MG63 (cell line): ENCODE data around the gene ZBTB5. TPM values are rescaled to one million over a fixed set of nuclear protein-coding genes. Genes with fewer than 3 reads are reported as not detected.
"Not testable (repeated sequence)": the region's sequence is repeated elsewhere in the genome, so short reads cannot be mapped to it uniquely, and the experiment has no call there.

Source experiments
- DNase-seq: peaks from one replicate; pipeline ENCODE4 v3.0.0-alpha.2; 2020
- H3K27me3 ChIP-seq: fragments of 250-450 bp; sonication (Bioruptor Pico); 2 replicates; pipeline ENCODE4 v1.5.1; 2020; ENCODE audit warnings: mild to moderate bottlenecking, moderate library complexity
- H3K36me3 ChIP-seq: fragments of 250-450 bp; sonication (Bioruptor Pico); 2 replicates; pipeline ENCODE4 v1.5.1; 2020; ENCODE audit warnings: mild to moderate bottlenecking, moderate library complexity
- H3K4me3 ChIP-seq: fragments of 250-450 bp; sonication (Bioruptor Pico); 2 replicates; pipeline ENCODE4 v1.5.1; 2020; ENCODE audit warnings: mild to moderate bottlenecking, moderate library complexity
- H3K9me3 ChIP-seq: fragments of 250-450 bp; sonication (Bioruptor Pico); 2 replicates; pipeline ENCODE4 v1.5.1; 2020; ENCODE audit warnings: mild to moderate bottlenecking, moderate library complexity
- total RNA-seq: library from RNA; depleted of rRNA; stranded (reverse); fragments of >200 nt; shearing (Covaris generic); gene quantifications from 2 replicates; pipeline ENCODE4 v1.2.3, GENCODE V29; 2014; ENCODE audit warnings: low replicate concordance; rRNA removed

The ZBTB5 gene
- total RNA-seq: 4.4 and 9.1 TPM in 2 replicates

- peak; percentile 96 for DNase-seq
Observed at GRCh38 chr9:37465249-37466036, at the start of gene ZBTB5. Gene ZBTB5, minus strand, starts transcription at chr9:37465450. Its CDS starts 22,899 bp downstream, at chr9:37442551.

DNA sequence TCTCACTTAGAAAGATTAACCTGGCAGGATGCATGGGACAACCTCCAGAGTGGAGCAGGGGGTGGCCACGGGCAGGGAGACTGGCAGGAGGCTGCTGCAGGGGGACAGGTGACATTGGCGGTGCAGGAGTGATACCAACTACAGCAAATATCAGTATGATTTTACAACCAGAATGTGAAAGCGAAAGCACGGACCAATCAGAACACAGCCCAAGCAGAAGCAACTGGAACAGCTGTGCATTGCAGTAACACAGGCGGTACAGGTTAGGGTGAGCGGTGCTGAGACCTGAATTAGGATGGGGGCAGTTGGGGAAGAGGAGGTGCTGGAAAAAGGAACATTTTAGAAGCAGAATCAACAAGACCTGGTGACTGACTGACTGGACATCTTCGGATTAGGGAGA lies 49.7 kb upstream of the ZBTB5 start:
- Histone ChIP-seq H3K27me3 (no peaks in the 10 kb centered on the region), H3K36me3 (no peaks in the 10 kb centered on the region), H3K9me3 (no peaks in the 10 kb centered on the region), H3K4me3 (no peak overlapping the region)
- DNase-seq: no peak

More at GRCh38 chr9:37465249-37466036, at the start of gene ZBTB5:
- Histone ChIP-seq H3K4me3 (peak within 1 kb of the TSS; percentile 86), H3K27me3 (no peaks in the 10 kb centered on the region), H3K36me3 (no peaks in the 10 kb centered on the region), H3K9me3 (no peaks in the 10 kb centered on the region)

DNA sequence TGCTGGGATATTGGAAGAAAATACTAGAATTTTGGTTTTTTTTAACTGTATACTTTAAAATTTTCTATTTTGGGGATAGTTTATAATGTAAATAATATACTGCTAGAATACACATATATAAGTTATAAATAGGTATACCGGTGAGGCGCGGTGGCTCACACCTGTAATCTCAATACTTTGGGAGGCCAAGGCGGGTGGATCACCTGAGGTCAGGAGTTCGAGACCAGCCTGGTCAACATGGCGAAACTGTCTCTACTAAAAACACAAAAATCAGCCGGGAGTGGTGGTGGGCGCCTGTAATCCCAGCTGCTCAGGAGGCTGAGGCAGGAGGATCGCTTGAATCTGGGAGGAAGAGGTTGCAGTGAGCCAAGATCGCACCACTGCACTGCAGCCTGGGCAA lies 49.2 kb upstream of the ZBTB5 start:
- H3K36me3 ChIP-seq, DNase-seq, H3K9me3 ChIP-seq, H3K4me3 ChIP-seq, H3K27me3 ChIP-seq: not testable (repeated sequence)

GRCh38 chr9:37512437-37512836 lies 47.2 kb upstream of the ZBTB5 start:
- Histone ChIP-seq H3K4me3 (no peak overlapping the region), H3K36me3 (peaks cover 12% of the 10 kb centered on the region), H3K9me3 (no peaks in the 10 kb centered on the region), H3K27me3 (no peaks in the 10 kb centered on the region)
- no peak for DNase-seq

DNA sequence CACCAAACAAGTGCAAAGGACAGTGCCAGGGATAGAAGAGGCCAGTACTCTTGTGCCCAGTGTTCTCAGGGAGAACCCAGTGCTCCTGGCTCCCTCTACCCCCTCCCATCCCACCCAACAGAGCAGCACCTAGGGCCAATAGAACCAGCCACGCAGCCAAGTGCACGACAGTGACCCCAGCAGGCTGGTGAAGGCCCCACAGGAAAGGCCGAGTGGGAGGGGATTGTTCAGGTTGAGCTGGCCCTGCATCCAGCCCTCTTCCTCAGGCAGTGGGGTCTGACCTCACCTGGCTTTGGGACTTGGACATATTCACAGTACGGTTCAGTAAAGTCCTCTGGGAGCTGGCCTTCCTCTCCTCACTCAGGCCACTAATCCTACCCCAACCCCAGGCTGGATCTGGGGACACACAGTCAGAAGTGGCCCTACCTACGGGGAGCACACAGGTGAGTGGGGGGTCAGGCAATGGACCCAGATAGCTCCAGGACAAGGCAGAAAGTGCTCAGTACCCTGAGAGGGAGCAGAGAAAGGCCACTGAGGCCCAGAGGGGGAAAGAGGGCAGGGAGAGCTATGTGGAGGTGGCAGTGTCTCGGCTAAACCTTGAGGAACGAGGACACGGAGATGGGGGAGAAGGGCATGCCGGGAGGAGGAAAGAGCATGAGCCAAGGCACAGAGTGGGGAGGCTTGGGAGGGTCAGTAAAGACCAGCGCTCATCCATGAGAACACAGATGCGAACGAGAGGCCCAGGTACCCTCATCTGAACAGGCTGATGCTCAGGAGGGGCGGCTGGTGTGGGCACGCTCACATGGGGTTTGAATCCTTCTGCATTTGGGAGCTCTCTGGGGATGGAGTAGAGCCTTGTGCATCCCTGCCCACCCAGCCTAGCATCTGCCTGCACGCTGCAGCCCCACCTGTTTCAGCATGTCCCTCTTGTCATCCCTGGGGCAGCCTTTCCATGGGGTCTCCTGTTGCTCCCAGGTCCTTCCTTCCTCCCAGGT lies 46.1 kb upstream of the ZBTB5 start:
- Histone ChIP-seq H3K36me3 (peaks cover 23% of the 10 kb centered on the region), H3K9me3 (no peaks in the 10 kb centered on the region), H3K27me3 (no peaks in the 10 kb centered on the region), H3K4me3 (no peak overlapping the region)
- DNase-seq: peak; percentile 48

- not testable (repeated sequence) for H3K9me3 ChIP-seq, H3K27me3 ChIP-seq, H3K4me3 ChIP-seq, DNase-seq
- peaks cover 27% of the 10 kb centered on the region for H3K36me3 ChIP-seq
Observed at GRCh38 chr9:37510053-37510452, 44.8 kb upstream of the ZBTB5 start.

DNA sequence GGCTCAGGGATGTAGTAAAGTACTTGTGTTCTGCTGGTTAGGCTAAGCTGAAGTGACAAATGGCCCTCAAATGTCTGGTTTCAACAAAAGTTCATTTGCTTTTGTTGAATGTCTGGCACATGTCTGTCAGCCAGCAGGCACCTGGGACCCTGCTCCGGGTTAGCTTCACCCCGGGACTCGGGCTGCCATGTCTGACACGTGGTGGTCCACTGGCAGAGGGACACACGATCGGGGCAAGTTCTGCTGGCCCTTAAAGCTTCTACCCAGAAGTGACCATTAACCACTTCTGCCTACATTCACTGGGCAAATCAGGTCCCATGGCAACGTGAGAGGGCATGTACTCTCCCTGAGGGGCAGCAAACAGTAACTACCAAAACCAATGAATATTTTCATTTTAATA lies 44.3 kb upstream of the ZBTB5 start:
- Histone ChIP-seq H3K27me3 (no peaks in the 10 kb centered on the region), H3K9me3 (no peaks in the 10 kb centered on the region), H3K4me3 (no peak overlapping the region), H3K36me3 (peaks cover 32% of the 10 kb centered on the region)
- no peak for DNase-seq

DNA sequence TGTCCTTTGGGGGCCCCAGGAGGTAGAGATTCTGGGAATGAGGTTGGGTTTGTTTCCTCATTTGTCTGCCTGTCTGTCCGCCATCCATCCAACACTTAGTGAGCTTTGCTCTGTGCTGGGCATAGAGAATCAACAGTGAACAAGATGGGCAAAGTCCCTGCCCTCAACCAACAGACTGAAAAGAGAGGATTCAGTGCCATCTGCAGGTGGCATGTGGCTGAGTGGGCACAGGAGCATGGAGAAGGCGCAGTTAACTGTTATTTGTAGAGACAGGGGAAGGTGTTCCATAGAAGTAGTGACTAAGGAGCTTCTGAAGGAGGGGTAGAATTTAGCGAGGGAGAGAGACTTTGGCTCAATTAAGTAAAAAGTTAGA lies 43.6 kb upstream of the ZBTB5 start:
- no peak overlapping the region for H3K4me3 ChIP-seq
- no peak for DNase-seq
- H3K27me3 ChIP-seq: no peaks in the 10 kb centered on the region
- no peaks in the 10 kb centered on the region for H3K9me3 ChIP-seq
- peaks cover 38% of the 10 kb centered on the region for H3K36me3 ChIP-seq

GRCh38 chr9:37508135-37508833 lies 43.0 kb upstream of the ZBTB5 start:
- Histone ChIP-seq H3K9me3 (no peaks in the 10 kb centered on the region), H3K36me3 (peaks cover 43% of the 10 kb centered on the region), H3K27me3 (no peaks in the 10 kb centered on the region), H3K4me3 (no peak overlapping the region)
- no peak for DNase-seq

- no peak for DNase-seq
- Histone ChIP-seq H3K4me3 (no peak overlapping the region), H3K27me3 (no peaks in the 10 kb centered on the region), H3K9me3 (no peaks in the 10 kb centered on the region), H3K36me3 (peaks cover 47% of the 10 kb centered on the region)
Observed at GRCh38 chr9:37507566-37508134, 42.4 kb upstream of the ZBTB5 start.

DNA sequence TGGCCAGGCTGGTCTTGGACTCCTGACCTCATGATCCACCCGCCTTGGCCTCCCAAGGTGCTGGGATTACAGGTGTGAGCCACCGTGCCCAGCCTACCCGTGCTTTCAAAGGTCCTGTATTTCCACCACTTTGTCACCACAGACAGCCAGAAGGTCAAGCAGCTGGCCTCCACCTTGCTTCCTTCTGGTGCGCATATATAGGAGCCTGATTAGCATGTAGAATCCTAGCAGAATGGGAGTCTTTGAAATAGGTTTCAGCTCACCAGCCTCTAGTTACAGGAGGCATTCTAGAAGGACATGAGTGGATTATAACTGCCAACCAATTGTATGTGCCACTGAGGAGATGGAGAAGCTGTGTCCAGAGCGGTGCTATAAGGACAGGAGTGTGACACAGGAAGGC lies 39.4 kb upstream of the ZBTB5 start:
- Histone ChIP-seq H3K36me3 (peaks cover 74% of the 10 kb centered on the region), H3K9me3 (no peaks in the 10 kb centered on the region), H3K4me3 (no peak overlapping the region), H3K27me3 (no peaks in the 10 kb centered on the region)
- DNase-seq: no peak

DNA sequence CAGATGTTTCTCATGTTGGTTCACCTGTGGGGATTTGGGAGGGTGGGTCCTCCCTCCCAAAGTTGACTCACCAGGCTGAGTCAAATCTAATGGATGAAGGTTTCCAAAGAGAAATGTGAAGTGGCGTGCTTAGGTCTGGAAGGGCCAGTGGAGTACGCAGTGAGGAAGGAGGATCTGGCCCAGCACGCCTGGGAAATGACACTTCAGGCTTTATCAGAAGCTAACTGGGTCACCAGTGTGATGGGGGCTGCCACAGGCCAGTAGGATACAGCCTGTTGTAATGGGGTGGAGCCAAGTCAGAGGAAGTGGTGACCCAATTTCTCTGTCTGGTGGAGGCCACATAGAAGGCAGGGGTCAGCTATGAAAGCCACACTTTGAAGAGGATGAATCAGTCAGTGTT lies 38.5 kb upstream of the ZBTB5 start:
- H3K27me3 ChIP-seq: no peaks in the 10 kb centered on the region
- H3K9me3 ChIP-seq: no peaks in the 10 kb centered on the region
- H3K36me3 ChIP-seq: peaks cover 80% of the 10 kb centered on the region
- no peak overlapping the region for H3K4me3 ChIP-seq
- no peak for DNase-seq

GRCh38 chr9:37501957-37502596 lies 36.8 kb upstream of the ZBTB5 start:
- H3K27me3 ChIP-seq: no peaks in the 10 kb centered on the region
- DNase-seq: no peak
- H3K36me3 ChIP-seq: peaks cover 81% of the 10 kb centered on the region
- H3K9me3 ChIP-seq: no peaks in the 10 kb centered on the region
- no peak overlapping the region for H3K4me3 ChIP-seq

- H3K9me3 ChIP-seq: no peaks in the 10 kb centered on the region
- H3K4me3 ChIP-seq: no peak overlapping the region
- H3K27me3 ChIP-seq: no peaks in the 10 kb centered on the region
- peaks cover 83% of the 10 kb centered on the region for H3K36me3 ChIP-seq
- no peak for DNase-seq
Observed at GRCh38 chr9:37499297-37499696, 34.0 kb upstream of the ZBTB5 start.

GRCh38 chr9:37498457-37498856 lies 33.2 kb upstream of the ZBTB5 start:
- Histone ChIP-seq H3K9me3 (no peaks in the 10 kb centered on the region), H3K36me3 (peaks cover 79% of the 10 kb centered on the region), H3K4me3 (no peak overlapping the region), H3K27me3 (no peaks in the 10 kb centered on the region)
- DNase-seq: no peak

- no peaks in the 10 kb centered on the region for H3K9me3 ChIP-seq
- no peak overlapping the region for H3K4me3 ChIP-seq
- H3K27me3 ChIP-seq: no peaks in the 10 kb centered on the region
- peaks cover 81% of the 10 kb centered on the region for H3K36me3 ChIP-seq
- no peak for DNase-seq
Observed at GRCh38 chr9:37497320-37497719, 32.1 kb upstream of the ZBTB5 start.
